Measurements from ENCODE around the gene ITPR2.

Gene ITPR2

DNA sequence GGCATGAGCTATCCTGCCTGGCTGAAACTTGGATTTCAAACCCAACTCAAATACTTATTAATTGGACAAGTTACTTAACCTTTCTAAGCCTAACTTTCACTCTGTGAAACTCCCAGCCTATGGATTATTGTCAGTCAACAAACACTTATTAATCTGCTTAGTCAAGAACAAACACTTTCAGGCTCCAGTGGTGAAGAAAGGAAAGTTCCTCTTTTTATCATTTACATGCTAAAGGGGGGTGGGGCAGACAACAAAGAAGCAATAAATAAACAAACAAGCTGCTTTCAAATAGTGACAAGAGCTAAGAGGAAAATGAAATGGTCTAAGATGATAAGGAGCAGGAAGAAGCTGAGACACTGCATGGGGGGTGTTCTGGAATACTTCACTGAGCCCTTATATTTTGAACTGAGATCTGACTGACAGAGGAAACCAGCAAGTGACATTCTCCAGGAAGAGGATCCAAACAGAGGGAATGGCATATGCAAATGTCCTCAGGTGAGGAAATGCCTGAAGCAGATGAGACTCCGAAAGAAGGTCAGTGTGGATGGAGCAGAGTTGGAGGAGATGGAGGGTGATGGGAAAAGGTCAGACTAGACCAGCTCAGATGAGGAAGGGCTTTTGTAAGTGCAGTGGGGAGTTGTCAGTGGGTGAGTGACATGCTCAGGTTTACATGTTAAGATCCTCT lies 259.6 kb downstream of the ITPR2 start:
- TF ChIP-seq TARDBP (IDR thresholded peaks at IDR 0.05) (no peak), FOXA1 (IDR thresholded peaks at IDR 0.05) (no peak), SUZ12 (IDR thresholded peaks at IDR 0.05) (no peak), L3MBTL2 (conservative IDR thresholded peaks at IDR 0.05) (no peak), CTBP1 (IDR thresholded peaks at IDR 0.05; ENCODE audit: borderline replicate concordance) (no peak), ZNF384 (IDR thresholded peaks at IDR 0.05) (no peak), ELF4 (IDR thresholded peaks at IDR 0.05) (no peak), FOXK2 (IDR thresholded peaks at IDR 0.05) (no peak), HDGF (IDR thresholded peaks at IDR 0.05; ENCODE audit: borderline replicate concordance) (no peak), FOXM1 (IDR thresholded peaks at IDR 0.05; ENCODE audit: borderline replicate concordance) (no peak), LEF1 (IDR thresholded peaks at IDR 0.05; ENCODE audit: borderline replicate concordance) (no peak), BHLHE40 (IDR thresholded peaks at IDR 0.05; ENCODE audit: borderline replicate concordance) (no peak), NFRKB (IDR thresholded peaks at IDR 0.05) (no peak), SP1 (IDR thresholded peaks at IDR 0.05) (no peak), ARNT (IDR thresholded peaks at IDR 0.05) (no peak)
- TF ChIP-seq, protein P1, sequence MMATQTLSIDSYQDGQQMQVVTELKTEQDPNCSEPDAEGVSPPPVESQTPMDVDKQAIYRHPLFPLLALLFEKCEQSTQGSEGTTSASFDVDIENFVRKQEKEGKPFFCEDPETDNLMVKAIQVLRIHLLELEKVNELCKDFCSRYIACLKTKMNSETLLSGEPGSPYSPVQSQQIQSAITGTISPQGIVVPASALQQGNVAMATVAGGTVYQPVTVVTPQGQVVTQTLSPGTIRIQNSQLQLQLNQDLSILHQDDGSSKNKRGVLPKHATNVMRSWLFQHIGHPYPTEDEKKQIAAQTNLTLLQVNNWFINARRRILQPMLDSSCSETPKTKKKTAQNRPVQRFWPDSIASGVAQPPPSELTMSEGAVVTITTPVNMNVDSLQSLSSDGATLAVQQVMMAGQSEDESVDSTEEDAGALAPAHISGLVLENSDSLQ (IDR thresholded peaks at IDR 0.05), result no peak
- ChIA-PET CTCF (interaction anchor here (0.5 kb wide), 1 partner anchor 17 kb away, joined by 3 read pairs; no protein-coding TSS in a partner anchor), POLR2A (no interaction called here)
- no peak for DNase-seq (ENCODE audit: extremely low spot score)

DNA sequence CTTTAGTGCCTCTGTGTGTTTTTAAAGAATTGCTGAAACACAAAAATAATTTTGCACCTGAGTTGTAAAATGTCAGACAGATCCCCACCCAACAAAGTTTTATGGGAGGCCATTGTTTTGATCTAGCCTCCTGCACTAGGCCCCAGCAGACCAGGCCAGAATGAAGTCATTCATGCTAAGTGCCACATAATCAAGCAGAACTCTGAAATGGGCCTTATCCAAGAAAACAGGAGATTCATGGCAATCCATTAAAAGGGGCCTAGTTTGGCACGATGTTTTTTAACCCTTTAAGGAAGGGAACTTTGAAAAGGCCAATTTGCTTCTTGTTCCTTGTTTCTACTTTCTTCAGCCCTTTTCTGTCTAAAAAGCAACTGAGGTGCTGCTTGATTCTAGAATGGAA lies 260.9 kb downstream of the ITPR2 start:
- CTCF ChIA-PET, result no interaction called here
- peak; percentile 25 for DNase-seq (ENCODE audit: extremely low spot score)
- TF ChIP-seq, protein P1 (IDR thresholded peaks at IDR 0.05), result peak; percentile 40; the same call in 1 of the 2 replicates
- TF ChIP-seq BHLHE40 (IDR thresholded peaks at IDR 0.05; ENCODE audit: borderline replicate concordance) (no peak), ELF4 (IDR thresholded peaks at IDR 0.05) (no peak)
- POLR2A ChIA-PET, result no interaction called here

DNA sequence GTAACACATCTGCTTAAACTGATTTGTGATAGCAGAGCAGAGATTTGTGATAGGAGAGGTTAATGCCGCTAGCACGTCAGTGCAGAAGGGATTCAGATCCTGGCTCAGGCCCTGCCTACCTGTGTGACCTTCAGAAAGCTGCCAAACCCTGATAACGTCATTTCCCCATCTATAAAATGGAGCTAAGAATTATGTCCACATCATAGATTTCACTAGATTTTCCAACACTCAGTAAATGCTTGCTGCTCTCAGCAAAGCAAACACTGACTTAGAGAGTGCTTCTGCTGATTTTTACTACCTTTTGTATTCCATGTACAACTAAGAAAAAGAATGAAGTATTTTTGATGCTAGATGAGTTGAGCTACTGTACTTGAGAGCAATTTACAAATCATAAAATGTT lies 261.4 kb downstream of the ITPR2 start:
- ChIA-PET CTCF (interaction anchor here (0.6 kb wide), 1 partner anchor 553 kb away, joined by 3 read pairs; no protein-coding TSS in a partner anchor), POLR2A (no interaction called here)
- TF ChIP-seq, protein P1 (IDR thresholded peaks at IDR 0.05), result peak; percentile 18; the same call in 1 of the 2 replicates
- no peak for TF ChIP-seq SUZ12 (IDR thresholded peaks at IDR 0.05)
- peak; percentile 12 for DNase-seq (ENCODE audit: extremely low spot score)

DNA sequence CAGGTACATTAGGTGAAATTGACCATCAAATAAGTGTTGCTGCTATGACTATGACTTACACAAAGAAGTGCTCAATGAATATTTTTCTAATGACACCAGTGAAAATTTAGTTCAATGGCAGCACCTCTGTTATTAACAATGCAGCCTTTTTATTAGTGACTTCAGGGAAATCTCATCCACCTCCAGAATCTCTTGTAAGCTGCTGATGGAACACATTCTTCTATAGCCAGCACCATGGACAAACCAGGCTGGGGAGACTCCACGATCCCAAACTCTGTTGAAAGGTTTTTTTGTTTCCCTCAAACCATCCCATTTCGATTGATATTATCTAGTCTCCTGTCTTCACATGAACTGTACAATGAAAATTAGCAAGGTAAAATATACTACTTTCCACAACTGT lies 265.9 kb downstream of the ITPR2 start:
- TF ChIP-seq ELF4 (IDR thresholded peaks at IDR 0.05), result no peak
- POLR2A ChIA-PET, result no interaction called here
- no peak for DNase-seq (ENCODE audit: extremely low spot score)
- CTCF ChIA-PET, result interaction anchor here (0.6 kb wide), 1 partner anchor 179 kb away, joined by 4 read pairs; no protein-coding TSS in a partner anchor

DNA sequence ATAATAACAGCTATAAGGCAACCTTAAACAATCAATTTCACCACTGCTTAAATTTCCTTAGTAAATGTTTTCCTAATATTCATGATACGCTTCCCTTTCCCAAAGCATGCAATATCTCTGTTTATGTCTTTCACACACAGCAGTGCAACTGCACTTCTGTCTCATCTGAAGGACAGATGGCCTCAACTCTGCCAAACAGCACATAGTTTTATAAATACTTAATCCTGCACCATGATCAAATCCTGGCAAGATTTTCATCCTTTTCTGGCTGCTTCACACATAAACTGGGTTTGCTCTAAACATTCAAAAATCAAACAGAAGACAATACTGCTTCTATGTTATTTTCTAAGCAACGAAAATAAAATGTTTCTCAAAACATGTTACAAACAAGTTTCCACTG lies 266.3 kb downstream of the ITPR2 start:
- no peak for TF ChIP-seq TARDBP (IDR thresholded peaks at IDR 0.05)
- CTCF ChIA-PET, result no interaction called here
- POLR2A ChIA-PET, result no interaction called here
- DNase-seq (ENCODE audit: extremely low spot score), result no peak

DNA sequence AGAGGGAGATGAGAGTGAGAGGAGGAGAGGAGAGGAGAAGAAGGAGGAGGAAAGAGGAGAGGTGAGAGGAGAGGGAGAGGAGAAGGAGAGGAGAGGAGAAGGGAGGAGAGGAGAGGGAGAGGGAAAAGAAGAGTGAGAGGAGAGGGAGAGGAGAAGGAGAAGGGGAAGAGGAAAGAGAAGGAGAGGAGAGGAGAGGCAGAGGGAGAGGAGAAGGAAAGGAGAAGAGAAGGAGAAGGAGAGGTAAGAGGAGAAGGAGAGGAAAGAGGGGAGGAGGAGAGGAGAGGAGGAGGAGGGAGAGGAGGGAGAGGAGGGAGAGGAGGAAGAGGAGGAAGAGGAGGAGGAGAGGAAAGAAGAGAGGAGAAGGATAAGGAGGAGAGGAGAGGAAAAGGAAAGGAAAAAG lies 266.8 kb downstream of the ITPR2 start:
- POLR2A ChIA-PET, result no interaction called here
- TF ChIP-seq SP1 (IDR thresholded peaks at IDR 0.05), result no peak
- TF ChIP-seq ELF4 (IDR thresholded peaks at IDR 0.05), result no peak
- TF ChIP-seq FOXK2 (IDR thresholded peaks at IDR 0.05), result no peak
- CTCF ChIA-PET, result no interaction called here
- no peak for DNase-seq (ENCODE audit: extremely low spot score)

DNA sequence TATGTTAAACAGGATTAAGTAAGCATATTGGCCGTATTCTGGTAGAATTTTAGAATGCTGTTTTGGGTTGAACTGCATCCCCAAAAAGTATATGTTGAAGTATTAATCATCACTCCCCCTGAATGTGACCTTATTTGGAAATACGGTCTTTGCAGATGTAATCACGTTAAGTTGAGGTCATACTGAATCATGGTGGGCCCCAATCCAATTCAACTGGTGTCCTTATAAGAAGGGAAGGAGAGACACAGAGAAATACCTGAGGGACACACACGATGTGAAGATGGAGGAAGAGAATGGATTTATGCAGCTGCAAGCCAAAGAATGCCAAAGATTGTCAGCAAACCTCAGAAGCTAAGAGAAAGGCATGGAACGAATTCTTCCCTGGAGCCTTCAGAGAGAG lies 268.6 kb downstream of the ITPR2 start:
- ChIA-PET CTCF (no interaction called here), POLR2A (no interaction called here)
- DNase-seq (ENCODE audit: extremely low spot score), result no peak
- TF ChIP-seq HDGF (IDR thresholded peaks at IDR 0.05; ENCODE audit: borderline replicate concordance), result no peak
- no peak for TF ChIP-seq ZNF384 (IDR thresholded peaks at IDR 0.05)
- no peak for TF ChIP-seq ARNT (IDR thresholded peaks at IDR 0.05)
- TF ChIP-seq, protein P1 (IDR thresholded peaks at IDR 0.05), result no peak
- TF ChIP-seq SP1 (IDR thresholded peaks at IDR 0.05), result no peak
- TF ChIP-seq LEF1 (IDR thresholded peaks at IDR 0.05; ENCODE audit: borderline replicate concordance), result no peak
- TF ChIP-seq FOXM1 (IDR thresholded peaks at IDR 0.05; ENCODE audit: borderline replicate concordance), result no peak
- no peak for TF ChIP-seq CTBP1 (IDR thresholded peaks at IDR 0.05; ENCODE audit: borderline replicate concordance)
- no peak for TF ChIP-seq BHLHE40 (IDR thresholded peaks at IDR 0.05; ENCODE audit: borderline replicate concordance)
- no peak for TF ChIP-seq NFRKB (IDR thresholded peaks at IDR 0.05)
- no peak for TF ChIP-seq ELF4 (IDR thresholded peaks at IDR 0.05)
- TF ChIP-seq FOXA1 (IDR thresholded peaks at IDR 0.05), result no peak
- TF ChIP-seq SUZ12 (IDR thresholded peaks at IDR 0.05), result no peak
- no peak for TF ChIP-seq L3MBTL2 (conservative IDR thresholded peaks at IDR 0.05)
- no peak for TF ChIP-seq TARDBP (IDR thresholded peaks at IDR 0.05)
- TF ChIP-seq FOXK2 (IDR thresholded peaks at IDR 0.05), result no peak
